Measurements from ENCODE around the gene ITGB3. TPM values are rescaled to one million over a fixed set of nuclear protein-coding genes. Genes with fewer than 3 reads are reported as not detected.

The ITGB3 gene
- total RNA-seq, 3 donors from 2014 or later (not counting 1 experiment from before 2014, with no cell fraction given): 4.2 to 30.6 (median 11.6) TPM

DNA sequence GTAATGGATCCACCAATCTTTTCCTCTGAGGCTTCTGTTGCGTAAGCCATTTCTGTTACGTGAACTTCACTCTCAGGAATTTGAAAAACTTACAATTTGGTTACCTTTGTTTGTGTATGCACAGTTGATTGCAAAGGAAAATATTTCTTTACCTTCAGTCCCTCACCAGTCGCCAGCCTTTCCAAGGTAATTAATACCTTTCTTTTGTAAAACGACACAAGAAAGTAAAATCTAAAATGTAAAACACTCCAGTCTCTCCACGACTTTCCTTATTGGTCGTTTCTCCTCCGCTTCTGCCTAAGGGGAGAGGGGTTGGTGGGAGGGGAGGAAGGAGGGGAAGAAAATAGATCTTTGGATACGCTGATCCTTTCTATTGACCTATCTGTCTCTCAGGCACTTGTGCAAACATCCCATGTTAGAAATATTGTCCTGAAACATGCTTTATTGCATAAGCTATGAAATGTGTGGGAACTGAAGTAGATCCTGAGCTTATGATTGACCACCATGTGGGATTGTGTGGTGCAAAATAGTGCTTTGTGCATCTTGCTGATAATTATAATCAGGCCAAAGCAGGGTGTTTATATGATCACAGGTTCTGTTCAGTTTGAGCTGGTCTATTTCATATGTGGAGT is 37.7 kb downstream of the ITGB3 start:
- Histone ChIP-seq H3K4me1 (ENCODE audit: control insufficient read depth, insufficient read depth, low read length) (peaks cover 3% of the 10 kb centered on the region), H3K4me3 (ENCODE audit: low read length) (no peak overlapping the region), H3K36me3 (ENCODE audit: control insufficient read depth, insufficient read depth, low read length) (no peaks in the 10 kb centered on the region), H3K27me3 (ENCODE audit: control insufficient read depth, insufficient read depth, low read length) (no peaks in the 10 kb centered on the region), H3K27ac (ENCODE audit: low read length) (no peak overlapping the region), H3K9me3 (ENCODE audit: control insufficient read depth, insufficient read depth, low read length) (no peaks in the 10 kb centered on the region)
- no peaks in the 10 kb centered on the region for H3K4me1 Mint-ChIP-seq
- H3K4me3 Mint-ChIP-seq: no peak overlapping the region
- H3K27me3 Mint-ChIP-seq (ENCODE audit: low read depth in 2 of 2): peaks cover 5 to 11% of the 10 kb centered on the region in 2 donors
- intact Hi-C loops (cut with micrococcal nuclease): no loop called here
- H3K36me3 Mint-ChIP-seq: no peaks in the 10 kb centered on the region
- ATAC-seq (no peak), DNase-seq (no peak)
- TF ChIP-seq, protein P1, sequence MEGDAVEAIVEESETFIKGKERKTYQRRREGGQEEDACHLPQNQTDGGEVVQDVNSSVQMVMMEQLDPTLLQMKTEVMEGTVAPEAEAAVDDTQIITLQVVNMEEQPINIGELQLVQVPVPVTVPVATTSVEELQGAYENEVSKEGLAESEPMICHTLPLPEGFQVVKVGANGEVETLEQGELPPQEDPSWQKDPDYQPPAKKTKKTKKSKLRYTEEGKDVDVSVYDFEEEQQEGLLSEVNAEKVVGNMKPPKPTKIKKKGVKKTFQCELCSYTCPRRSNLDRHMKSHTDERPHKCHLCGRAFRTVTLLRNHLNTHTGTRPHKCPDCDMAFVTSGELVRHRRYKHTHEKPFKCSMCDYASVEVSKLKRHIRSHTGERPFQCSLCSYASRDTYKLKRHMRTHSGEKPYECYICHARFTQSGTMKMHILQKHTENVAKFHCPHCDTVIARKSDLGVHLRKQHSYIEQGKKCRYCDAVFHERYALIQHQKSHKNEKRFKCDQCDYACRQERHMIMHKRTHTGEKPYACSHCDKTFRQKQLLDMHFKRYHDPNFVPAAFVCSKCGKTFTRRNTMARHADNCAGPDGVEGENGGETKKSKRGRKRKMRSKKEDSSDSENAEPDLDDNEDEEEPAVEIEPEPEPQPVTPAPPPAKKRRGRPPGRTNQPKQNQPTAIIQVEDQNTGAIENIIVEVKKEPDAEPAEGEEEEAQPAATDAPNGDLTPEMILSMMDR (IDR thresholded peaks at IDR 0.05): no peak
- WGBS (ENCODE audit: insufficient coverage): 87% methylated on average over 4 of the region's 8 CpGs
- no peak overlapping the region for H3K27ac Mint-ChIP-seq
- H3K9me3 Mint-ChIP-seq: no peaks in the 10 kb centered on the region

DNA sequence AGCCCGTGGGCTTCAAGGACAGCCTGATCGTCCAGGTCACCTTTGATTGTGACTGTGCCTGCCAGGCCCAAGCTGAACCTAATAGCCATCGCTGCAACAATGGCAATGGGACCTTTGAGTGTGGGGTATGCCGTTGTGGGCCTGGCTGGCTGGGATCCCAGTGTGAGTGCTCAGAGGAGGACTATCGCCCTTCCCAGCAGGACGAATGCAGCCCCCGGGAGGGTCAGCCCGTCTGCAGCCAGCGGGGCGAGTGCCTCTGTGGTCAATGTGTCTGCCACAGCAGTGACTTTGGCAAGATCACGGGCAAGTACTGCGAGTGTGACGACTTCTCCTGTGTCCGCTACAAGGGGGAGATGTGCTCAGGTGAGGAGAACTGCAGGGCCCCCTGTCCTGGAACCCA is 38.6 kb downstream of the ITGB3 start:
- Histone ChIP-seq H3K4me1 (ENCODE audit: control insufficient read depth, insufficient read depth, low read length) (no peaks in the 10 kb centered on the region), H3K36me3 (ENCODE audit: control insufficient read depth, insufficient read depth, low read length) (no peaks in the 10 kb centered on the region), H3K4me3 (ENCODE audit: low read length) (no peak overlapping the region), H3K27ac (ENCODE audit: low read length) (no peak overlapping the region), H3K27me3 (ENCODE audit: control insufficient read depth, insufficient read depth, low read length) (no peaks in the 10 kb centered on the region), H3K9me3 (ENCODE audit: control insufficient read depth, insufficient read depth, low read length) (no peaks in the 10 kb centered on the region)
- H3K36me3 Mint-ChIP-seq: no peaks in the 10 kb centered on the region
- no peak overlapping the region for H3K4me3 Mint-ChIP-seq
- ATAC-seq: no peak
- intact Hi-C loops (cut with micrococcal nuclease): no loop called here
- no peak overlapping the region for H3K27ac Mint-ChIP-seq
- WGBS (ENCODE audit: insufficient coverage): 87% methylated on average over 13 of the region's 14 CpGs
- peaks cover 5 to 7% of the 10 kb centered on the region in 2 donors for H3K27me3 Mint-ChIP-seq (ENCODE audit: low read depth in 2 of 2)
- H3K9me3 Mint-ChIP-seq: no peaks in the 10 kb centered on the region
- no peak for DNase-seq
- no peaks in the 10 kb centered on the region for H3K4me1 Mint-ChIP-seq
- TF ChIP-seq, protein P1 (IDR thresholded peaks at IDR 0.05): no peak

DNA sequence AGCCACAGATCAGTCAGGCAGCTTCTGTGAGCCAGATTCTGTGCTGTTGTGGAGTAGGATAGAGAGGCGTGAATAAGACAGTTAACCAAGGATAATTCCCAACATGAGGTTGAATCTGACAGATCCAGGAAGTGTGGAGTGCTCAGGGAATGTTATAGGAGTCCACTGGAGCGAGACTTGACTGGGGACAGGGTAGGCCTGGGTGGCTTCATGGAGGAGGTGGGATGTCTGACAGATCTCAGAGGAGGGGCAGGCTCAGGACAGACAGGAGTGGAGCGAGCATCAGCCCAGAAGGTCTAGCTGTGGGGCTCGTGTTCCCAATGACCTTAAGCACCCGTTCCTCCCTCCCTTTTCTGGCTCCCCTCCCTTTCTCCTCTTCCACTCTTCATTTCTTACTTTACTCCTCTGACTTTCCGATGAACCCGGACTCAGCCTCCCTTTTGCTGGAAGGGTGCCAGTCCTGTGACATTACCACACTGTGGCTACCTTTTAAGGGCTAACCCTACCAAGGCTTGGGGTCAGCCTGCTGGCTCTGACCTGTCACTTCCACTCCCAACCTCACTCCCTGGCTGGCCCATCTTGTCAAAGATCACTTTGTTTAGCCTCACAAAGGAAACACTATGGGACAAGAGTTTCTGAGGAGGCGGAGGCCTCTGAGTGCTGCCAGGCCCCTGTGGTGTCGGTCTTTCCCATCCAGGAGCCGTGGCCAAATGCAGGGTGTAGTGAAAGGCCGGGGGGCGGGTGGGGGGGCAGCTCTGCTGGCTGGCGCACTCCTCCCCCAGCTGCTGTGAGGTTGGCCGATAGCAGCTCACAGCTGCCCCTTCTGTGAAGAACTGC is 41.6 kb downstream of the ITGB3 start:
- peaks cover 3 to 4% of the 10 kb centered on the region in 2 donors for H3K27me3 Mint-ChIP-seq (ENCODE audit: low read depth in 2 of 2)
- no peaks in the 10 kb centered on the region for H3K9me3 Mint-ChIP-seq
- TF ChIP-seq, protein P1 (IDR thresholded peaks at IDR 0.05): no peak
- no peak for ATAC-seq
- Histone ChIP-seq H3K4me3 (ENCODE audit: low read length) (no peak overlapping the region), H3K36me3 (ENCODE audit: control insufficient read depth, insufficient read depth, low read length) (no peaks in the 10 kb centered on the region), H3K4me1 (ENCODE audit: control insufficient read depth, insufficient read depth, low read length) (no peaks in the 10 kb centered on the region), H3K9me3 (ENCODE audit: control insufficient read depth, insufficient read depth, low read length) (no peaks in the 10 kb centered on the region), H3K27ac (ENCODE audit: low read length) (no peak overlapping the region), H3K27me3 (ENCODE audit: control insufficient read depth, insufficient read depth, low read length) (no peaks in the 10 kb centered on the region)
- H3K4me3 Mint-ChIP-seq: no peak overlapping the region
- 88% methylated on average over 14 of the region's 14 CpGs for WGBS (ENCODE audit: insufficient coverage)
- intact Hi-C loops (cut with micrococcal nuclease): no loop called here
- H3K4me1 Mint-ChIP-seq: no peaks in the 10 kb centered on the region
- no peaks in the 10 kb centered on the region for H3K36me3 Mint-ChIP-seq
- no peak for DNase-seq
- no peak overlapping the region for H3K27ac Mint-ChIP-seq
